Effector memory CD8-positive, alpha-beta T cell (primary cell): ENCODE measurements around the gene CPNE7.
A peak's percentile ranks its signal among the peaks of the same experiment; 100 is the strongest.

Source experiments
- ATAC-seq: fragments of 150-1000 bp; cut with Tn5 transposase; replicated peaks from 2 replicates; pipeline ENCODE4 v1.10.0; 2021; ENCODE audit warnings: mild to moderate bottlenecking, moderate library complexity
- DNase-seq, 3 experiments: peaks; one replicate each; pipeline ENCODE4 v3.0.0; 2021
- H3K27ac Mint-ChIP-seq, 2 donors: one replicate each; pipeline ENCODE4 v1.8.0; 2022; ENCODE audit warnings: mild to moderate bottlenecking in 2 of 2, mixed read lengths in 2 of 2, moderate library complexity in 2 of 2
- H3K27me3 Mint-ChIP-seq, 2 donors: one replicate each; pipeline ENCODE4 v1.8.0; 2022; ENCODE audit warnings: mixed read lengths in 2 of 2
- H3K36me3 Mint-ChIP-seq: one replicate; pipeline ENCODE4 v1.8.0; 2022; ENCODE audit warnings: mild to moderate bottlenecking, moderate library complexity, mixed read lengths; ENCODE audit not compliant: insufficient read depth
- H3K4me1 Mint-ChIP-seq, 2 donors: one replicate each; pipeline ENCODE4 v1.8.0; 2022; ENCODE audit warnings: low read depth in 2 of 2, mixed read lengths in 2 of 2
- H3K4me3 Mint-ChIP-seq, 2 donors: one replicate each; pipeline ENCODE4 v1.8.0; 2022; ENCODE audit warnings: mild to moderate bottlenecking in 2 of 2, mixed read lengths in 2 of 2, moderate library complexity in 2 of 2
- H3K9me3 Mint-ChIP-seq, 2 donors: one replicate each; pipeline ENCODE4 v1.8.0; 2022; ENCODE audit warnings: mixed read lengths in 2 of 2

CPNE7 gene

DNA sequence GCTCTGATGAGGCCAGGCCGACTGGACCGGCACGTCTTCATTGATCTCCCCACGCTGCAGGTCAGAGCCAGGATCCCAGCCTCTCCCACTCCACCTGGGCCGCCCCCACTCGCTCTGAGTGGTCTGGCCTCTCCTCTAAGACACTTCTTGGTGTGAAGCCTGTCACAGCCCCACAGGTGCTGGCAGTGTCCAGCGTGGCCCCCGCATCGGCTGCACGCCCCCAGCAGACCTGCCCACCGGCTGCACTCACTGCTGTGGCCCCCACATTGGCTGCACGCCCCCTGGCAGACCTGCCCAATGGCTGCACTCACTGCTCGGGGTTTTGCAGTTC lies 30.9 kb upstream of the CPNE7 start:
- ATAC-seq (no peak), DNase-seq (no peak)
- no peaks in the 10 kb centered on the region for H3K4me1 Mint-ChIP-seq
- no peak overlapping the region for H3K4me3 Mint-ChIP-seq
- H3K27ac Mint-ChIP-seq = no peak overlapping the region
- H3K9me3 Mint-ChIP-seq = no peaks in the 10 kb centered on the region
- H3K27me3 Mint-ChIP-seq = no peaks in the 10 kb centered on the region
- H3K36me3 Mint-ChIP-seq = peaks cover 34% of the 10 kb centered on the region

DNA sequence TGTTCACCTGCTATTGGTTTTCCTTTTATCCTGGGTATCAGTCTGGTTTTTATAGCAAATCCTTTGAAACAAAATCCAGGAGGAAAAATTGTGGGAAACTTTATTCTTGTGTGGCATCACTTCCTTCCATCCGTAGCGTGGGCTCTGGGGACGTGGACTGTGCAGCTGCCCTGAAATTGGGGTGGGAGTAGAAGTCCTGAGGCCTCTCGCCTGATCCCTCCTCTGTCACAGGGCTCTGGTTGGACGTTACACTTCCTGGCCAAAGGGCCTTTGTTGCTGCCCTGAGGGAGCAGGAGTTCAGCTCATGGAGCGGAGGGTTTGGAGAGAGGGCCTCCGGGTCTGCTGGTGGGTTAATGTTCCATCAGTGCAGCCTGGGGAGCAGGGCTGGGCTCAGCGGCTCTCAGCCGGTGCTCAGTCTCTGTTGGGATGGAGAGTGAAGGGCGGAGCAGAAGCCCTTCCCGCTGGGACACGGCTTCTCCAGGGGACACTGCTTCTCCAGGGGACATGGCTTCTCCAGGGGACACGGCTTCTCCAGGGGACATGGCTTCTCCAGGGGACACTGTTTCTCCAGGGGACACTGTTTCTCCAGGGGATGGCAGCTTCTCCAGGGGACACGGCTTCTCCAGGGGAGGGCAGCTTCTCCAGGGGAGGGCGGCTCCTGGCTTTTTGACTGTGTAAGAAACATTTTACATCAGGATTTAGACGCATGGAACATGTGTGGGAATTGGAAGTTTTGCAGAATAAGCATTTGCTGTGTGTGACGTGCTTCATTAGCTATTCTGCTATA lies 30.3 kb upstream of the CPNE7 start:
- DNase-seq (no peak), ATAC-seq (no peak)
- Mint-ChIP-seq H3K27me3 (no peaks in the 10 kb centered on the region), H3K4me3 (no peak overlapping the region), H3K4me1 (no peaks in the 10 kb centered on the region), H3K9me3 (no peaks in the 10 kb centered on the region), H3K36me3 (peaks cover 29% of the 10 kb centered on the region), H3K27ac (no peak overlapping the region)

DNA sequence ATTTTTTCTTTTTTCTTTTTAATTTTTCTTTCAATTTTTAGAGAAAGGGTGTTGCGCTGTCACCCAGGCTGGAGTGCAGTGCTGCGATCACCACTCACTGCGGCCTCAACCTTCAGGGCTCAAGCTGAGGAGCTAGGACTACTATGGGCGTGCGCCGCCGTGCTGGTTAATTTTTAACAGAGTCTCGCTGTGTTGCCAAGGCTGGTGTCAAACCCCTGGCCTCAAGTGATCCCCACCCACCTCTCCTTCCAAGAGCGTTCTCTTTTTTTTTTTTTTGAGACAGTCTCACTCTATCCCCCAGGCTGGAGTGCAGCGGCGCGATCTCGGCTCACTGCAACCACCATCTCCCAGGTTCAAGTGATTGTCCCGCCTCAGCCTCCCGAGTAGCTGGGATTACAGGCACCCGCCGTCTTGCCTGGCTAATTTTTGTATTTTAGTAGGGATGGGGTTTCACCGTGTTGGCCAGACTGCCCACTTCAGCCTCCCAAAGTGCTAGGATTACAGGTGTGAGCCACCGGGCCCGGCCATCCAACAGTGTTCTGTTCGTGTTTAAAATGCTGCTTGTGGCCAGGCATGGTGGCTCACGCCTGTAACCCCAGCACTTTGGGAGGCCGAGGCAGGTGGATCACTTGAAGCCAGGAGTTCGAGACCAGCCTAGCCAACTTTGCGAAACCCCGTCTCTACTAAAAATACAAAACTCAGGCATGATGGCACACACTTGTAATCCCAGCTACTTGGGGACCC lies 29.6 kb upstream of the CPNE7 start:
- Mint-ChIP-seq H3K27me3 (no peaks in the 10 kb centered on the region), H3K36me3 (peaks cover 23% of the 10 kb centered on the region), H3K4me1 (no peaks in the 10 kb centered on the region), H3K27ac (no peak overlapping the region), H3K9me3 (no peaks in the 10 kb centered on the region), H3K4me3 (no peak overlapping the region)
- ATAC-seq = no peak
- no peak for DNase-seq

DNA sequence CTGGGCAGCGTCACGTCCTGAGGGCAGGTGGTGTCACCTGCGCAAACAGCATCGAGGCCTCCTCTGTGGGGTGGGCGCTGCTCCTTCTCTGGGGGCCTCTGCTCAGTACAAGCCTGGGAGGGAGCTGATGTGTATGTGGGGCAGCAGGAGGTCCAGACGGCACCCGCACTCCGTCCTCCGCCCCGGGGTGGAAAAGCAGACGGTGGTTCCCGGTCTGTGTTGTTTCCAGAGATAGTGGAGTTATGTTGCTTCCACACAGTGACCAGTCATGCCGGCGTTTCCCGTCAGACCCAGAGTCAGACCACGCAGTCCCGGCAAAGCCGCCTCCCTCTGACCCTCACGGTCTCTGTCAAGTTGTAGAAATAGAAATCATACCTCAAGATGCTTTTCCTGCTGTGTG lies 28.8 kb upstream of the CPNE7 start:
- Mint-ChIP-seq H3K27ac (no peak overlapping the region), H3K36me3 (peaks cover 23% of the 10 kb centered on the region), H3K4me1 (no peaks in the 10 kb centered on the region), H3K27me3 (no peaks in the 10 kb centered on the region), H3K9me3 (no peaks in the 10 kb centered on the region), H3K4me3 (no peak overlapping the region)
- ATAC-seq (no peak), DNase-seq (no peak)

GRCh38 chr16:89547291-89547690 lies 28.3 kb upstream of the CPNE7 start:
- no peak for DNase-seq
- Mint-ChIP-seq H3K27ac (no peak overlapping the region), H3K27me3 (no peaks in the 10 kb centered on the region), H3K4me3 (no peak overlapping the region), H3K36me3 (peaks cover 23% of the 10 kb centered on the region), H3K4me1 (no peaks in the 10 kb centered on the region), H3K9me3 (no peaks in the 10 kb centered on the region)
- ATAC-seq = no peak

DNA sequence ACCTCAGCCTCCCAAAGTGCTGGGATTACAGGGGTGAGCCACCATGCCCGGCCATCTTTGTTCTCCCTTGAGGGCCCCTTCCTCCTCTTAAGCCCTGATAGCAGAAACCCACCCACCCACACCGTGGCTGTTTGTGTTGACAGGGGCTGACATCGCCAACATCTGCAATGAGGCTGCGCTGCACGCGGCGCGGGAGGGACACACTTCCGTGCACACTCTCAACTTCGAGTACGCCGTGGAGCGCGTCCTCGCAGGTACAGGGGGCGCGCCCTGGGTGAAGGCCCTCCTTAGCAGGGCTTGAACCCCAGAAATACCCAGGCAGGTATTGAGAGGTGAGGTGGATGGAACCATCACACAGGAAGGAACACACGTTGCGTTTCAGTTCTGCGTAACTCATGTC lies 27.7 kb upstream of the CPNE7 start:
- no peak for ATAC-seq
- DNase-seq = no peak
- no peak overlapping the region for H3K27ac Mint-ChIP-seq
- no peak overlapping the region for H3K4me3 Mint-ChIP-seq
- H3K9me3 Mint-ChIP-seq = no peaks in the 10 kb centered on the region
- no peaks in the 10 kb centered on the region for H3K4me1 Mint-ChIP-seq
- peaks cover 26% of the 10 kb centered on the region for H3K36me3 Mint-ChIP-seq
- H3K27me3 Mint-ChIP-seq = no peaks in the 10 kb centered on the region

- no peak overlapping the region for H3K4me3 Mint-ChIP-seq
- H3K27me3 Mint-ChIP-seq = no peaks in the 10 kb centered on the region
- H3K27ac Mint-ChIP-seq = no peak overlapping the region
- H3K9me3 Mint-ChIP-seq = no peaks in the 10 kb centered on the region
- no peak for DNase-seq
- no peaks in the 10 kb centered on the region for H3K4me1 Mint-ChIP-seq
- ATAC-seq = no peak
- H3K36me3 Mint-ChIP-seq = peaks cover 30% of the 10 kb centered on the region
Observed at GRCh38 chr16:89548344-89549006, 27.1 kb upstream of the CPNE7 start.

DNA sequence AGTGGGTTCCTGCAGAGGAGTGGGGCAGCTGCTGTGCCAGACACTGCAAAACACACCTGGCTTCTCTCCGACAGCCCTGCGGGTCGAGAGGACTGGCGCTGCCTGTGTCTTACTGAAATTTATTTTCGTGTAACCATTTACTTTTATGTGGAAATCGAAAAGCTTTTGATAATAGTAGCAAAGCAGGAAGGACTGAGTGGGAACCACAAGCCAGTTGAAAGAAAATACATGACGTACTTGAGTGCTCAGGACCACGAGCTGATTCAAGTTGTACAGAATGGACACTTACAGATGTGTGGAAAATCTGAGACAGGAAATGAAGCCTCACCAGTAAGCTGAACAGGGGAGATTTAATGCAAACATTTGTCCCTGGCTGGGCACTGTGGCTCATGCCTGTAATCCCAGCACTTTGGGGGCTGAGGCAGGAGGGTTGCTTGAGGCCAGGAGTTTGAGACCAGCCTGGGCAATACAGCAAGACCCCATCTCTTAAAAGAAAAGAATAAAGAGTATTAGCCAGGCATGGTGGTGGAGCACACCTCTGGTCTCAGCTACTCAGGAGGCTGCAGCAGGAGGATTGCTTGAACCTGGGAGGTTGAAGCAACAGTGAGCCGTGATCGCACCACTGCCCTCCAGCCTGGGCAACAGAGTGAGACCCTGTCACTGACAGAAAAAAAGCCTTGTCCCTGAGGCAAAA lies 26.4 kb upstream of the CPNE7 start:
- Mint-ChIP-seq H3K27me3 (no peaks in the 10 kb centered on the region), H3K36me3 (peaks cover 33% of the 10 kb centered on the region), H3K4me1 (no peaks in the 10 kb centered on the region), H3K27ac (peak overlapping the region in 1 of 2 donors; percentile 62), H3K9me3 (no peaks in the 10 kb centered on the region), H3K4me3 (no peak overlapping the region)
- DNase-seq (no peak), ATAC-seq (peak; percentile 41)

GRCh38 chr16:89550421-89551007 lies 25.0 kb upstream of the CPNE7 start:
- no peaks in the 10 kb centered on the region for H3K4me1 Mint-ChIP-seq
- no peak overlapping the region for H3K27ac Mint-ChIP-seq
- no peak overlapping the region for H3K4me3 Mint-ChIP-seq
- H3K9me3 Mint-ChIP-seq = no peaks in the 10 kb centered on the region
- DNase-seq (no peak), ATAC-seq (no peak)
- peaks cover 40% of the 10 kb centered on the region for H3K36me3 Mint-ChIP-seq
- no peaks in the 10 kb centered on the region for H3K27me3 Mint-ChIP-seq

GRCh38 chr16:89552329-89552728 lies 23.2 kb upstream of the CPNE7 start:
- Mint-ChIP-seq H3K36me3 (peaks cover 38% of the 10 kb centered on the region), H3K27ac (no peak overlapping the region), H3K27me3 (no peaks in the 10 kb centered on the region), H3K4me3 (no peak overlapping the region), H3K9me3 (no peaks in the 10 kb centered on the region), H3K4me1 (peaks cover under 1 to 3% of the 10 kb centered on the region in 2 donors)
- DNase-seq = no peak
- ATAC-seq = no peak

DNA sequence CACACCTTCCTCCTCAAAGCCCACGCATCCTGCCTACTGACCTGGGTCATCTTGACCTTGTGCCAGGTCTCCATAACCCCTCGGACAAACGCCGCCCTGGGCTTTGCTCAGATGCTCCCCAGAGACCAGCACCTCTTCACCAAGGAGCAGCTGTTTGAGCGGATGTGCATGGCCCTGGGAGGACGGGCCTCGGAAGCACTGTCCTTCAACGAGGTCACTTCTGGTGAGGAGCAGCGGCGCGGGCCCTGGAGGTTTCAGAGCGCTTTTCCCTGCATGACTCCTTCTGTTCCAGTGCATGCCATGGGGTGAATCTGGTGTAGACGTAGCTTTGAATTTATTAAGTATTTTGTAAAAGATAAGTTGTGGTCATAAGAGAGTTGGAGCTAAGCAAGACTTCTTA lies 22.6 kb upstream of the CPNE7 start:
- ATAC-seq (no peak), DNase-seq (no peak)
- H3K36me3 Mint-ChIP-seq = peaks cover 32% of the 10 kb centered on the region
- no peak overlapping the region for H3K27ac Mint-ChIP-seq
- H3K27me3 Mint-ChIP-seq = no peaks in the 10 kb centered on the region
- peaks cover 5 to 7% of the 10 kb centered on the region in 2 donors for H3K4me1 Mint-ChIP-seq
- no peak overlapping the region for H3K4me3 Mint-ChIP-seq
- H3K9me3 Mint-ChIP-seq = no peaks in the 10 kb centered on the region

DNA sequence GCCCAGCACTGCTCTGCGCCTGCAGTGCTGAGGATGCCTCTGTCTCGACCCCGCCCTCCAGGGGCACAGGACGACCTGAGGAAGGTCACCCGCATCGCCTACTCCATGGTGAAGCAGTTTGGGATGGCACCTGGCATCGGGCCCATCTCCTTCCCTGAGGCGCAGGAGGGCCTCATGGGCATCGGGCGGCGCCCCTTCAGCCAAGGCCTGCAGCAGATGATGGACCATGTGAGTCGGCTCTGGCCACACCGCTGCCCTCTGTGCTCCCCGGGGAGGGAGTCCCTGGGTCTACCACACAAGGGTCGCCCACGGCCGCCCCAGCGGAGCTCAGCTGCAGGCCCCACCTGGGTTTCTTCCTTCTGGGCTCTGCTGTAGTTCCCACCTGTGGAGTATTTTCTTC lies 21.8 kb upstream of the CPNE7 start:
- Mint-ChIP-seq H3K4me1 (peaks cover 5 to 7% of the 10 kb centered on the region in 2 donors), H3K27me3 (no peaks in the 10 kb centered on the region), H3K27ac (no peak overlapping the region), H3K4me3 (no peak overlapping the region), H3K36me3 (peaks cover 25% of the 10 kb centered on the region), H3K9me3 (no peaks in the 10 kb centered on the region)
- ATAC-seq (no peak), DNase-seq (no peak)

DNA sequence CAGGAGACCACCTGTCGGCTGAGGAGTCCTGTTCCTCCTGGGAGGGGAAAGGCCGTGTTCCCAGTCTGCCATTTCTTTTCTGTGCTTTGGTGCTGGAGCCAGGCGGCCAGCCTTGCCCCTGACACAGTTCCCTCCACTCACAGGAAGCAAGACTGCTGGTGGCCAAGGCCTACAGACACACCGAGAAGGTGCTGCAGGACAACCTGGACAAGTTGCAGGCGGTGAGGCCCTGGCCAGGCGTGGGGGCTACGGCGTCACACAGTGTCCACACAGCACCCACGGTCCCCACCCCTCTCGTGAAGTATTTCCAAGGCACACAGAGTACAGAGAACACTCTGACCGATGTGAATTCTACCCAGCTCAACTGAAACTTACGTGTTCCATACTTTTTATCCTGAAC lies 21.2 kb upstream of the CPNE7 start:
- H3K36me3 Mint-ChIP-seq = peaks cover 25% of the 10 kb centered on the region
- no peaks in the 10 kb centered on the region for H3K9me3 Mint-ChIP-seq
- no peak overlapping the region for H3K27ac Mint-ChIP-seq

More for the DNA sequence above, 21.2 kb upstream of the CPNE7 start:
- Mint-ChIP-seq H3K27me3 (no peaks in the 10 kb centered on the region), H3K4me1 (peaks cover 5 to 7% of the 10 kb centered on the region in 2 donors), H3K4me3 (no peak overlapping the region)
- ATAC-seq = no peak
- DNase-seq = no peak
